ENCODE measurements around the gene ZBP1. TPM values are rescaled to one million over a fixed set of nuclear protein-coding genes. Genes with fewer than 3 reads are reported as not detected.

Gene ZBP1
- total and polyA plus RNA-seq, 10 of the 15 experiments (the other 5 are each of a cell fraction or from before 2014, with no cell fraction given): 0.93 to 10.6 (median 4.8) TPM

DNA sequence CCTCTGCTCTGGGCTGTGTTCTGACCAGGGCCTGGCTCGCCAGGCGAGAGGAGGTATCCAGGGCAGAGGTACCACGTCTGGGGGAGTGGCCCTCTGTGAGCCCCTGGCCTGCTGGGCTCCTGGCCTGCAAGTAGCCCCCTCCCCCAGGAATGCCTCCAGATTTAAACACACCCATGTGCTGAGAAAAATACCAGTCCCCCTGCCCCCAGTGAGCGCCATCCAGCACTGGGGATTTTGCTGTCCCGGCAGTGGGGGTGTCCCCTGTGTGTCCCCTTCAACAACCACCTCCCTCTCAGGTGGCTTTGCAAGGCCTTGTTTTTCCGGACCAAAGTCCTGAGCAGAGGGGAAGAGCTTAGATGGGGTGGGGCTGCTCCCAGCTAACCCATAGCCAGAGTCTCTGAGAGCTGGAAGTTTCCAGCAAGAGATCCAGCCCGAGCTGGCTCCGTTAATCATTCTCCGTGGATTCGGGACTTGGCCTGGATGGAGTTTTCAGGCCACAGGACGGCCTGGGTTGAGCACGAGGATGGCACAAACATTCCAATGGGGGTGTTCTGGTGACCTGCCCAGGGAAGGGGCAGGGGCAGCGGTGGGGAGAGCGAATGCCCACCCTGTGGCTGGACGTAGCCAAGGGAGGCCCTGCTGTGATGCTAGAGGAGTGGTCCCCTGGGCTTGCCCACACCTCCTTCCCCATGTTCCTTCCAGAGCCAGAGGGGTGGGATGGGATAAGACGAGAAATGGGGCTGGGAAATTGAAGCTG is 30.3 kb downstream of the ZBP1 start:
- no peak for TF ChIP-seq SP1 (IDR thresholded peaks at IDR 0.05; ENCODE audit: low read depth, low read length)
- TF ChIP-seq YY1 (IDR thresholded peaks at IDR 0.05; ENCODE audit: low read depth, low read length): no peak
- no peak for TF ChIP-seq TAF1 (IDR thresholded peaks at IDR 0.05; ENCODE audit: borderline replicate concordance, low read depth, low read length)
- TF ChIP-seq CHD2 (IDR thresholded peaks at IDR 0.05; ENCODE audit: borderline replicate concordance, low read depth, low read length): no peak
- no peak for TF ChIP-seq KLF5 (IDR thresholded peaks at IDR 0.05; ENCODE audit: partially characterized antibody)
- no peak for TF ChIP-seq CHD4 (IDR thresholded peaks at IDR 0.05)
- TF ChIP-seq BMI1 (IDR thresholded peaks at IDR 0.05; ENCODE audit: borderline replicate concordance): no peak
- TF ChIP-seq RELA (IDR thresholded peaks at IDR 0.05; ENCODE audit: borderline replicate concordance, partially characterized antibody): no peak
- no peak for TF ChIP-seq HDAC6 (IDR thresholded peaks at IDR 0.05; ENCODE audit: unreplicated experiment)
- TF ChIP-seq, protein P1, sequence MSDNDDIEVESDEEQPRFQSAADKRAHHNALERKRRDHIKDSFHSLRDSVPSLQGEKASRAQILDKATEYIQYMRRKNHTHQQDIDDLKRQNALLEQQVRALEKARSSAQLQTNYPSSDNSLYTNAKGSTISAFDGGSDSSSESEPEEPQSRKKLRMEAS (IDR thresholded peaks at IDR 0.05; ENCODE audit: low read depth, low read length): no peak
- no peak for TF ChIP-seq RB1 (IDR thresholded peaks at IDR 0.05; ENCODE audit: borderline replicate concordance)
- no peak for TF ChIP-seq SMAD5 (IDR thresholded peaks at IDR 0.05; ENCODE audit: low read depth)
- no peak for ATAC-seq
- Histone ChIP-seq H3K4me2 (ENCODE audit: control insufficient read depth, insufficient read depth) (no peak overlapping the region), H3K9ac (ENCODE audit: control insufficient read depth, insufficient read depth, low read length) (no peak overlapping the region), H3K9me3 (replicated peaks; ENCODE audit: control insufficient read depth, insufficient read depth, low read length) (peaks cover 2% of the 10 kb centered on the region; the same call in 1 of the 3 replicates), H3K27ac (ENCODE audit: control insufficient read depth, insufficient read depth) (no peak overlapping the region), H3K79me2 (ENCODE audit: control insufficient read depth, insufficient read depth, low read length) (no peaks in the 10 kb centered on the region), H3K4me3 (no peak overlapping the region), H3K4me1 (ENCODE audit: control insufficient read depth, insufficient read depth, low read length) (no peaks in the 10 kb centered on the region; the same call in 1 of the 2 replicates), H3K36me3 (ENCODE audit: control insufficient read depth in 2 of 2, insufficient read depth in 2 of 2, low read length in 1 of 2) (no peaks in the 10 kb centered on the region), H2AFZ (ENCODE audit: control insufficient read depth, low read depth, low read length) (no peak overlapping the region), H4K20me1 (ENCODE audit: control insufficient read depth, insufficient read depth) (no peaks in the 10 kb centered on the region), H3K27me3 (replicated peaks in 1 of 2; ENCODE audit: control insufficient read depth in 2 of 2, insufficient read depth in 2 of 2, low read length in 1 of 2) (no peaks in the 10 kb centered on the region; a peak in 1 of 4 replicates)
- SMC1A ChIA-PET (ENCODE audit: uncharacterized antibody, unreplicated experiment): no interaction called here
- 38% methylated on average over 16 of the region's 16 CpGs for WGBS (ENCODE audit: insufficient coverage, insufficient replicate concordance, low lambda C conversion rate, missing lambda C conversion rate)
- RAD21 ChIA-PET (ENCODE audit: unreplicated experiment): no interaction called here
- FAIRE-seq: no peak
- intact Hi-C loops (cut with micrococcal nuclease; ENCODE audit: unreplicated experiment): no loop called here
- no peak for DNase-seq (ENCODE audit: low read depth, low spot score)
- POLR2A ChIA-PET: no interaction called here
- in situ Hi-C loops (cut with MboI): loop anchor here (5.0 to 10.0 kb wide), 4 partner anchors 78 to 595 kb away; no protein-coding TSS in a partner anchor
- CTCF ChIA-PET: no interaction called here
- BruUV-seq (replicated peaks): no TSS peak
